Bronchial epithelial cell (primary cell): ENCODE data around the gene BANK1. TPM values are rescaled to one million over a fixed set of nuclear protein-coding genes. Genes with fewer than 3 reads are reported as not detected.
A peak's percentile ranks its signal among the peaks of the same experiment; 100 is the strongest.

Experiments
- DNase-seq: peaks from one replicate; pipeline ENCODE4 v3.0.0-alpha.2; 2010; ENCODE audit warnings: low read depth
- FAIRE-seq: peaks from 2 replicates; lab custom pipeline; 2011; peaks lifted over from hg19 to GRCh38; lab: Jason Lieb, UNC
- H3K27me3 ChIP-seq: 2 replicates; pipeline ENCODE4 v1.5.1; 2011; ENCODE audit warnings: low read length; ENCODE audit not compliant: control insufficient read depth, insufficient read depth
- H3K36me3 ChIP-seq: 2 replicates; pipeline ENCODE4 v1.5.1; 2011; ENCODE audit warnings: low read length; ENCODE audit not compliant: control insufficient read depth, insufficient read depth
- H3K4me3 ChIP-seq: 2 replicates; pipeline ENCODE4 v1.5.1; 2011; ENCODE audit warnings: mild to moderate bottlenecking, low read depth, low read length, control low read depth
- CTCF ChIP-seq: IDR thresholded peaks from 2 replicates; pipeline ENCODE4 v1.5.1; 2011; ENCODE audit warnings: mild to moderate bottlenecking, moderate library complexity, low read length, control low read depth, inconsistent platforms; ENCODE audit not compliant: insufficient read depth, severe bottlenecking
- total RNA-seq: library from RNA; depleted of rRNA; stranded (reverse); fragments of >200 nt; gene quantifications from 2 replicates; pipeline ENCODE4 v1.2.1, GENCODE V29; 2014

The BANK1 gene
- total RNA-seq, 1 donor from 2014 or later, result 0.26 TPM

DNA sequence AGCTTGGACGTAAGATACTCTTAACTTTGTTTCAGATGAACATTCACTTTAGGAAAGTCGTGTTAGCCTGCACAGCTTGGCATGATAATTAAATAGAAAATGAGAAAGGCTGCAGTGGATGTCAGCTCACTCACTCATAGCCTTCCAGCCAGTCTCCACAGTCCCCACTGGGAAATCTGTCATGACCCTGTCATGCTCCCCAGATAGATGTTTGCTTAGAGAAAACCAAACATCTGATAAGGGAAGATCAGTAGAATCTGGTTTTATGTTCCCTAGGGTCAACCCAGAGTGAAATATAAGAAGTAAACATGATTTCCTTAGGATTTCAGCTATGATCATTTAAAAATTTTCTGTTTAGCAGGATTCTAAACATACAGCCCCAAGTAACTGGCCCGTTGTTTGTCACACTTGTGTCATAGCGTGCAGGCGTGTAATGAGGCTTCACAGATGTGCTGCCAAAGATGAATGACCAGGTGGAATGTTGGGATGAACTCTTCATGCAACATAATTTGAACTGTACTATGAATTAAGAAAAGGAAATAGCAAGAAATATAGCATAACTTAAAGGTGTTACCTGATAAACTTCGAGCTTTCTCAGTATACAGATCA is 180.1 kb downstream of the BANK1 start:
- H3K36me3 ChIP-seq, result no peaks in the 10 kb centered on the region
- no peak overlapping the region for H3K4me3 ChIP-seq
- no peak for FAIRE-seq
- no peaks in the 10 kb centered on the region for H3K27me3 ChIP-seq
- no peak for TF ChIP-seq CTCF
- DNase-seq, result no peak

- DNase-seq (peak; percentile 89), FAIRE-seq (no peak)
- no peak for TF ChIP-seq CTCF
- no peaks in the 10 kb centered on the region for H3K27me3 ChIP-seq
- no peak overlapping the region for H3K4me3 ChIP-seq
- H3K36me3 ChIP-seq, result no peaks in the 10 kb centered on the region
Observed at GRCh38 chr4:101972791-101973190, 182.3 kb downstream of the BANK1 start.

DNA sequence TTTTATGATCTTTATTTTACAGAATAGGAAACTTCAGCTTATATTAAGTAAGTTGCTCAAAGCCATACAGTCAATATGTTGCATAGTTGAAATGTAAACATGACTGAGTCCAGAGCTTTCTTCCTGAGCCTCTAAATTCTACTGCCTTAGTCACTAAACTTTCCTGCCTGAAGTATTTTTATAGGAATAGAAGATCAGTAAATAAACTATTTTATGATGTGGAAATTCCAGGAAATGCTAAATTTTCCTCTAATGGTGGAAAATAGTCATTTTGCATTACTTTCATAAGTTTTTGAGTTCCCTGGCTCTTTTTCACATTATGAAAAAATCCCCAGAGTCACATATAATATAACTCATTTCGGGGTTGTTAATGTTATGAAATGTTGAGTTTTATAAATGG is 182.8 kb downstream of the BANK1 start:
- no peak for TF ChIP-seq CTCF
- H3K36me3 ChIP-seq, result no peaks in the 10 kb centered on the region
- H3K4me3 ChIP-seq, result no peak overlapping the region
- DNase-seq (peak; percentile 61), FAIRE-seq (no peak)
- no peaks in the 10 kb centered on the region for H3K27me3 ChIP-seq

DNA sequence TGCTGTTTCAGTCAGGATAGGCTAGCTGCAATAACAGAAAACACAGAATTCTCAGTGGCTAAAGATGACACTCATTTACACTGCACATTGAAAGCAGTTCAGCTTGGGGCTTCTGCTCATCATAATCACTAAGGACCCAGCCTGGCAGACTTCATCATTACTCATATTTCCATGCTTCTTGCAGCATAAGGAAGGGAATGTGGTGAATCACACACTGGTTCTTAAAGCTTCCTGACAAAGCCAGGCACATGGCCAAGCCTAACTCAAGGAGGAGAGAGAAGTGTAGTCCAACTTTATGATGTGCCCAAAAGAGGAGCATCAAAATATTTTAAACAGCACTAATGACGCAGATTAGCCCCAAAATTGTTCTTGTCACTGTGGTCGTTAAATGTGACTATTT is 186.5 kb downstream of the BANK1 start:
- TF ChIP-seq CTCF, result no peak
- DNase-seq (peak; percentile 99), FAIRE-seq (peak; percentile 86)
- no peak overlapping the region for H3K4me3 ChIP-seq
- H3K27me3 ChIP-seq, result no peaks in the 10 kb centered on the region
- H3K36me3 ChIP-seq, result no peaks in the 10 kb centered on the region

DNA sequence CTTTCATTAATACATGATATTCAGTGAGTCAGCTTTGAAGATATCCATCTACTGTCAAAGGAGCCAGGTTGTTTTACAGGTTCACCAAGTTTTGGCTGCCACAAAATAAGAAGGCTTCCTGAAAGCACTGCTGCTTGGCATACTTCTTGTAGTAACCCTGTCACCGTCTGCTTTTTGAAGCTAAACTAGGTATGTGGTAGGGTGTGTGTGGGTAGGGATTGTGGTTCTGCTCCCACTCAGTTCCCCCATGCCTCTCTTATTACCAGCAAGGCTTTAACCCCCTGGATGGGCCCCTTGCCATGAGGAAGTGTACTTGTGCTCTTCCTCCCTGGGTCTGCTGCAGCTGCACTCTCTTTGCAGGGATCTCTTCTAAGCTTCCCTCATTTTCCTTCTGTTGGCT is 191.2 kb downstream of the BANK1 start:
- peak; percentile 86 for DNase-seq
- FAIRE-seq, result no peak
- Histone ChIP-seq H3K36me3 (no peaks in the 10 kb centered on the region), H3K4me3 (no peak overlapping the region), H3K27me3 (no peaks in the 10 kb centered on the region)
- no peak for TF ChIP-seq CTCF

- TF ChIP-seq CTCF, result no peak
Observed at GRCh38 chr4:101983835-101984234, 193.3 kb downstream of the BANK1 start.

More at GRCh38 chr4:101983835-101984234, 193.3 kb downstream of the BANK1 start:
- H3K4me3 ChIP-seq, result no peak overlapping the region
- DNase-seq (no peak), FAIRE-seq (no peak)
- no peaks in the 10 kb centered on the region for H3K36me3 ChIP-seq
- H3K27me3 ChIP-seq, result no peaks in the 10 kb centered on the region
